DMS114 treated with DMSO at 0.1 percent for 48 hours (cell line): ENCODE results near the gene IQSEC1.

Source experiments
- DNase-seq: peaks from one replicate; lab custom pipeline; 2025; ENCODE audit not compliant: unreplicated experiment; lab: John Stamatoyannopoulos, UW

IQSEC1 gene

DNA sequence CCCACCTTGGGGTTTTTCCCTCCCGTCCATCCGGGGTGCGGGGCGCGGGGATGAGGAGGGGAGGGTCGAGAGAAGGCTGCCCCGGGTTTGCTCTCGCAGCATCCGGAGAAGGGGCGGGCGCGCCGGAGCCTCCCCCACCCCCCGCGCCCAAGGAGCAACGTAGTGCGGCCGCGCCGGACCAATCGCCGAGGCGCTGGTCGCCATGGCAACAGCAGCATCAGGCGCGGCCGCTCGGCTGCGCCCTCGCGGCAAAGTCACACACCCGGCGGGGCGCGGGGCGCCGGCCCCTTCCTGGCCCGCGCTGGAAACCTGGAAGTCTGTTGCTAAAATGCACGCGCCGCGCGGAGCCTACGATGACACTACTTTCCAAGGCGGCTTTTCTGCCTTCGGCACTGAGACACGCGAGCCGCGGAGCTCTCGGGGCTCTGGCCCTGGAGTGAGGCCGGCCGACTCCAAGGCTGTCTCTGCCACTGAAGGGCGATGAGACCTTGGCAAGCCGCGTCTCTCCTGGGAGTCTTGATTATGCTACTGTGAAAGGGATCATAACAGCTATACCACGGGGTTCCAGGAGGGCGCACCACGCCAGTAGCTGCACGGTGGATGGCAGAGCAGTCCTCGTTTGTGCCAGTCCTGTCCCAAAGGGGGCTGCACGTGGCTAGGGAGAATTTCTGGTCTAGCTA is at the start of gene IQSEC1:
TSS of gene IQSEC1 (minus strand) at position 104 of the 680 bp plus-strand sequence. CDS start 415 bp downstream, outside the sequence.
- DNase-seq, result no peak

- DNase-seq, result no peak
These were observed 49.1 kb upstream of the IQSEC1 start for GRCh38 chr3:13122081-13123012.

DNA sequence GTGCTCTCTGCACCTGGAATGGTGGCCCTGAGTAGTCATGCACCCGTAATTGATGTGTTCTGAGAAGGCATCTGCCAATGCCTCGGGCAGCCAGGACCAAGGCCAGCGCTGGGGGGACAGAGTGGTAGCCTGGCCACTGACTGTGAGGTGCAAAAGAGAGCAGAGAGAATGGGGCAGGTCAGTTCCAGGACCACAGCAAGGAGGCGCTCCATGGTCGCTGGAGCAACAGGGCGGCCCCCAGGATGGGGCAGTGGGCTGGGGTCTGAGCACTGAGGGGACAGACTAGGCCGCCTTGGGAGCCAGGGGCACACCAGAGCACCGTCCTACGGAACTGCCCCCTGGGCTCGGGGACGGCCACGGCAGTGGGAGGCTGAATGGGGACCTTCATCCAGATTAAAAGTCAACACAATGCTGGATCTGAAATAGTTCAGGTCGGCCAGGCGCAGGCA is 48.3 kb upstream of the IQSEC1 start:
- DNase-seq, result no peak

GRCh38 chr3:13120928-13121552 is 47.8 kb upstream of the IQSEC1 start:
- no peak for DNase-seq

- no peak for DNase-seq
These were observed 47.2 kb upstream of the IQSEC1 start for GRCh38 chr3:13120289-13120927.

DNA sequence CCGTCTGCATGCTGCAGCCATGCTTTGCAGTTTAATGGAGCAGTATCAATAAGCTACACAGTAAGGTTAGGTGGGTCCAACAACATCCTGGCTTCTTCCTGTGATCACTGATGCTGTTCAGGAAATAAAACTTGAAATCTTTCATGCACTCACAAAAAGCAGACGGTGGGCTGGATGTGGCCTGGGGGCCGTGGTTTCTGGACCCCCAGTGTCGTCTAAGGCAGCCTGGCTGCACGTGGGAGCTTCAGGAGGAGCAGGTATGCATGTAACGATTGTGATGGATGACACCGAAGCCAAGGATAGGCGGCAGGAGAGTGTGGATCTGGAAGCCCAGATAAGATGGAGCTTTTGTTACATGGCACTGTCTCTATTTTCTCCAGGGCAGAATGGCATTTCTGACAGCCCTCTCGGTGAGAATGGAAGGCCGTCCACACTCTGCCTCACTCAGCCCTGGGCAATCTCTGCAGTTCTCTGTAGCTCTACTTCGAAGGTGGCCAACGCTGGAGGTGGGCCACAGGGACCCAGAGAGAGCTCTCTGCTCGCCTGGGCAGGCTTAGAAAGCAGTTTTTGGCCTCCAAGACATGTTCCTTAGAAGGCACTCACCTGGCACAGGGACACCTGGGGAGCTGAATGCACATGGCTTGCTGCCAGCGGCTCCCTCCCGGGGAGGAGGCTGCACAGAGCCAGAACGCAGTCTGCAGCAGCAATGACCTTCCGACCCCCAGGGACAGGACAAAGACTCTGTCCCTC is 46.4 kb upstream of the IQSEC1 start:
- DNase-seq, result no peak

GRCh38 chr3:13116426-13116825 is 43.2 kb upstream of the IQSEC1 start:
- DNase-seq, result no peak

- DNase-seq, result no peak
These were observed 42.8 kb upstream of the IQSEC1 start for GRCh38 chr3:13115991-13116390.

- DNase-seq, result no peak
These were observed 42.3 kb upstream of the IQSEC1 start for GRCh38 chr3:13115576-13115910.

DNA sequence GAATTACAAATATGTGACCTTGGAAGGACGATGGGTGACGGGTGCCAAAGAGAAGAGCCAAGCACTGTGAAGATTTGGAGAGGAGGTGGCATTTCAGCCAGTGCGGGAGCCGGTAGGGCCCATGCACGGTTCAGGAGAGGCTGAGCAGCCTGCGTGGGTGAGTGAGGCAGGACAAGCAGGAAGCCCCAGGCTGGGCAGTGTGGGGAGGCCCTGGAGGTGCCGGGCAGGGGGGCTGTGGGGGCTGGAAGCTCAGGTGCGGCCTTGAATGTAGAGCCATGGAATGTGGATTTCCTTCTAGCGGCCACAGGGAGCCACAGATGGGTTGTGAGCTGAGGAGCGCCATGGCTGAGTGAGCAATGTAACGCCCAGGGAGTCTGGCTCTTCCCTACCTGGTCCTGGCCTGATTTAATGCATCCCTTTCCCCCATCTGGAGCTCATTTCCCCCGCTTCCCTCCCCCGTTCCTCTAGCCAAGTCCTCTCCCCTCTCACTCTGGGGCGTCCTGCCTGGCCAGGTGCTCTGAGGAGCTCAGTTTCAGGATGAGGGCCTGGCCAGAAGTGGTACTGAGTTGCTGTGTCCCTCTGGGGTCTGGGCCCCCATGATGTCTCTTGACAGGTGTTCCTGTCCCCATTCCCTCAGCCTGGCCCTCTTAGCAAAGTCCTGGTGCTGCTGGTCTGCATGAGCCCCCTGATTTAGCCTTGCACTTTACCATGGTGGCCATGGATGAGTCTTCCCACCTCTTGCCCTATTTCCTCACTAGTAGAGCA is 41.8 kb upstream of the IQSEC1 start:
- no peak for DNase-seq

- no peak for DNase-seq
These were observed 40.4 kb upstream of the IQSEC1 start for GRCh38 chr3:13113346-13114330.

- DNase-seq, result no peak
These were observed 39.5 kb upstream of the IQSEC1 start for GRCh38 chr3:13112521-13113345.

DNA sequence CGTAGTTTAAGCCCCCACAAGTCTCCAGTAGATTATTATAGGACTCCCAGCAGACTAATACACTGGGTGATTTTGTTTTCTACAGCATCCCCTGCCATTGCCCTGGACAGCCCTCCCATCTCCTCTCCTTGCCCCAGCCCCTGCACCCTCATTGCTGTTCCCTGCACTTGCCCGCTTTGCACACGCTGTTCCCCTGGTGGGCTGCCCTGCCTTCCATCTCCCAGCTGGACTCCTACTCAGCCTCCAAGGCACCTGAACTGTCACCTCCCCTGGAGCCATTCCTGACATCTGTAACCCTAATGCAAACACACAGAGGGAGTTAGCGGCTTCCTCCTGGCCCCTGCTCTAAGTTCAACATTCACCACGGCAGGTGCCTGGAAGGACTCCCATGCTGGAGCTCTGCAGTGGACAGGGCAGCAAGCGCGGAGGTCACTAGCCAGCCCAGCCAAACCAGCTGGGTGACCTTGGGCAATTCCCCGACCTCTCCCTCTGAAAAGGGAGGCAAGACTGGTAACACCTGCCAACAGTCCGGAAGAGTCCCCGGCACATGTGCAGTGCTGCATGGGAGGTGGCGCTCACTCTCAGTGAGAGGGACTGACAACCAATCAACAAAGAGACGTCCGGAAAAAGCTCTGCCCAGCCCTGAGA is 38.8 kb upstream of the IQSEC1 start:
- DNase-seq, result no peak

GRCh38 chr3:13111173-13111872 is 38.1 kb upstream of the IQSEC1 start:
- DNase-seq, result no peak

DNA sequence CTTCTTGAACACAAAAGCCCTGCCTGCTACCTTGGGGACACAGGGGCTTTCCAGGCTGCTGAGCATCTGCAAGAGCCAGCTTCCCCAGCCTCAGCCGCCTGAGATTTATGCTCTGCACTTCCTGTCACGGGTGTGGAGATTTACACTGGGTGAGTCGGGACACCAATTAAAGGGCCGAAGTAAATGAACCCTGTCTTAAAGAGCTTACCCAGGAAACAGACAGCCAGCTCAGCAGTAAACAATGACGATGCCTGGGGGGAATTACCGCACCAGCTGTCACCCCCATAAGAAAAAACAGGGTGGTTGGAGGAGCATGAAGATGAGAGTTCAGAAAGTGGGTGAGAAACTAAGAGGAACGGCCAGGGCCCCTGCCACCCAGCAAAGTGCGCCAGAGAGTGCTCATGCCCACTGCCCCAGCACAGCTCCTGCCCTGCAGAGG is 37.5 kb upstream of the IQSEC1 start:
- no peak for DNase-seq

DNA sequence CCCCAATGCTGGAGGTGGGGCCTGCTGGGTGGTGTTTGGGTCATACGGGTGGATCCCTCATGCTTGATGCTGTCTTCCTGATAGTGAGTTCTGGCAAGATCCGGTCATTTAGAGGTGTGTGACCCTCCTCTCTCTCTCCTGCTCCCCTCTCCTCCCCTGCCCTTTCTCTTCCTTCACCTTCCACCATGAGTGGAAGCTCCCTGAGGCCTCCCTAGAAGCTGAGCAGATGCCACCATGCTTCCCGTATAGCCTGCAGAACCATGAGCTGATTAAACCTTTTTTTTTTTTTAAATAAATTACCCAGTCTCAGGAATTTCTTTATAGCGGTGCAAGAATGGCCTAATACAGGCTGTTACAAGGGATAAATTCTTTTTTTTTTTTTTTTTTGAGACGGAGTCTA is 36.3 kb upstream of the IQSEC1 start:
- no peak for DNase-seq

- DNase-seq, result no peak
These were observed 35.6 kb upstream of the IQSEC1 start for GRCh38 chr3:13108861-13109260.
